Activated naive CD4-positive, alpha-beta T cell treated with anti-CD3 and anti-CD28 coated beads for 36 hours (primary cell): ENCODE data around the gene HIVEP1. TPM values are rescaled to one million over a fixed set of nuclear protein-coding genes. Genes with fewer than 3 reads are reported as not detected.

ENCODE experiments used
- CTCF ChIA-PET: fragments of 350-600 bp; sonication (Branson Sonifier 250); formaldehyde crosslinking; loops from one replicate; lab custom pipeline; 2021; ENCODE audit warnings: antibody characterized with exemption; lab: Charles Lee
- DNase-seq: peaks from one replicate; pipeline ENCODE4 v3.0.0-alpha.2; 2020
- H3K27ac Mint-ChIP-seq: one replicate; pipeline ENCODE4 v1.8.0; 2021; ENCODE audit warnings: mild to moderate bottlenecking, mixed read lengths
- H3K27me3 Mint-ChIP-seq: one replicate; pipeline ENCODE4 v1.8.0; 2021; ENCODE audit warnings: low read depth, mixed read lengths
- H3K36me3 Mint-ChIP-seq: one replicate; pipeline ENCODE4 v1.8.0; 2021; ENCODE audit warnings: low read depth, mixed read lengths
- H3K4me1 Mint-ChIP-seq: one replicate; pipeline ENCODE4 v1.8.0; 2021; ENCODE audit warnings: low read depth, mixed read lengths
- H3K4me3 Mint-ChIP-seq: one replicate; pipeline ENCODE4 v1.8.0; 2021; ENCODE audit warnings: mild to moderate bottlenecking, moderate library complexity, mixed read lengths
- H3K9me3 Mint-ChIP-seq: one replicate; pipeline ENCODE4 v1.8.0; 2021; ENCODE audit warnings: mixed read lengths
- intact Hi-C: fragments of 100-400 bp; cut with micrococcal nuclease; formaldehyde crosslinking; loops from one replicate; pipeline ENCODE4 v1.15.1; 2023
- total RNA-seq, 2 experiments: library from RNA; stranded (reverse); gene quantifications; one replicate each; pipeline ENCODE4 v1.2.3, GENCODE V29; 2021

Gene HIVEP1
- total RNA-seq: 10 to 100 TPM; 43.6 to 47.9 TPM

GRCh38 chr6:12012038-12012557 is at the start of gene HIVEP1:
TSS of gene HIVEP1 (plus strand) at chr6:12012312. CDS start at chr6:12015629, 3,317 bp downstream.
- H3K36me3 Mint-ChIP-seq: peaks cover 41% of the 10 kb centered on the region
- no peaks in the 10 kb centered on the region for H3K27me3 Mint-ChIP-seq
- H3K4me1 Mint-ChIP-seq: peaks cover 53% of the 10 kb centered on the region
- intact Hi-C loops: loop anchor here (1.0 kb wide), 1 partner anchor 222 kb away; no protein-coding TSS in a partner anchor
- peak; percentile 21 for DNase-seq
- CTCF ChIA-PET: interaction anchor here (1.8 kb wide), 1 partner anchor 309 kb away, joined by 4 read pairs; no protein-coding TSS in a partner anchor
- peaks cover 6% of the 10 kb centered on the region for H3K9me3 Mint-ChIP-seq
- peak within 1 kb of the TSS; percentile 96 for H3K4me3 Mint-ChIP-seq
- peak within 1 kb of the TSS; percentile 96 for H3K27ac Mint-ChIP-seq

GRCh38 chr6:11963756-11964500 is 48.2 kb upstream of the HIVEP1 start:
- H3K4me1 Mint-ChIP-seq: no peaks in the 10 kb centered on the region
- CTCF ChIA-PET: interaction anchor here (0.6 to 1.2 kb wide), 2 partner anchors 323 to 817 kb away, joined by 3 read pairs; no protein-coding TSS in a partner anchor
- DNase-seq: no peak
- no peak overlapping the region for H3K27ac Mint-ChIP-seq
- H3K4me3 Mint-ChIP-seq: no peak overlapping the region
- H3K9me3 Mint-ChIP-seq: no peaks in the 10 kb centered on the region
- no peaks in the 10 kb centered on the region for H3K27me3 Mint-ChIP-seq
- no peaks in the 10 kb centered on the region for H3K36me3 Mint-ChIP-seq
- intact Hi-C loops: no loop called here

GRCh38 chr6:11964729-11965335 is 47.3 kb upstream of the HIVEP1 start:
- DNase-seq: no peak
- Mint-ChIP-seq H3K36me3 (no peaks in the 10 kb centered on the region), H3K4me3 (no peak overlapping the region), H3K27ac (no peak overlapping the region), H3K27me3 (no peaks in the 10 kb centered on the region), H3K9me3 (no peaks in the 10 kb centered on the region), H3K4me1 (peaks cover 3% of the 10 kb centered on the region)
- intact Hi-C loops: no loop called here
- CTCF ChIA-PET: interaction anchor here (0.6 to 1.2 kb wide), 2 partner anchors 322 to 818 kb away, joined by 3 read pairs; no protein-coding TSS in a partner anchor

- CTCF ChIA-PET: interaction anchor here (1.2 kb wide), 1 partner anchor 7 kb away, joined by 4 read pairs; no protein-coding TSS in a partner anchor
- intact Hi-C loops: no loop called here
Observed at GRCh38 chr6:11965499-11965898, 46.6 kb upstream of the HIVEP1 start.

GRCh38 chr6:11968241-11968806 is 43.8 kb upstream of the HIVEP1 start:
- Mint-ChIP-seq H3K4me3 (no peak overlapping the region), H3K9me3 (no peaks in the 10 kb centered on the region), H3K27me3 (no peaks in the 10 kb centered on the region), H3K27ac (no peak overlapping the region), H3K4me1 (peaks cover 3% of the 10 kb centered on the region), H3K36me3 (no peaks in the 10 kb centered on the region)
- CTCF ChIA-PET: interaction anchor here (0.6 kb wide), 1 partner anchor 352 kb away, joined by 3 read pairs; no protein-coding TSS in a partner anchor
- intact Hi-C loops: no loop called here
- DNase-seq: no peak

More at GRCh38 chr6:11965499-11965898, 46.6 kb upstream of the HIVEP1 start:
- no peak overlapping the region for H3K27ac Mint-ChIP-seq
- DNase-seq: no peak
- no peaks in the 10 kb centered on the region for H3K27me3 Mint-ChIP-seq
- H3K4me1 Mint-ChIP-seq: peaks cover 3% of the 10 kb centered on the region
- H3K36me3 Mint-ChIP-seq: no peaks in the 10 kb centered on the region
- H3K9me3 Mint-ChIP-seq: no peaks in the 10 kb centered on the region
- no peak overlapping the region for H3K4me3 Mint-ChIP-seq

GRCh38 chr6:11969092-11969491 is 43.0 kb upstream of the HIVEP1 start:
- H3K4me3 Mint-ChIP-seq: no peak overlapping the region
- DNase-seq: no peak
- CTCF ChIA-PET: no interaction called here
- intact Hi-C loops: no loop called here
- H3K9me3 Mint-ChIP-seq: no peaks in the 10 kb centered on the region
- no peak overlapping the region for H3K27ac Mint-ChIP-seq
- peaks cover 6% of the 10 kb centered on the region for H3K4me1 Mint-ChIP-seq
- H3K27me3 Mint-ChIP-seq: no peaks in the 10 kb centered on the region
- no peaks in the 10 kb centered on the region for H3K36me3 Mint-ChIP-seq

- CTCF ChIA-PET: no interaction called here
- Mint-ChIP-seq H3K27ac (no peak overlapping the region), H3K27me3 (no peaks in the 10 kb centered on the region), H3K9me3 (no peaks in the 10 kb centered on the region), H3K4me3 (no peak overlapping the region), H3K4me1 (peaks cover 9% of the 10 kb centered on the region), H3K36me3 (no peaks in the 10 kb centered on the region)
- intact Hi-C loops: no loop called here
- DNase-seq: no peak
Observed at GRCh38 chr6:11970114-11970513, 42.0 kb upstream of the HIVEP1 start.

- no peaks in the 10 kb centered on the region for H3K9me3 Mint-ChIP-seq
- no peaks in the 10 kb centered on the region for H3K27me3 Mint-ChIP-seq
- no peak for DNase-seq
- CTCF ChIA-PET: interaction anchor here (1.2 kb wide), 1 partner anchor 10 kb away, joined by 3 read pairs; no protein-coding TSS in a partner anchor
- H3K4me3 Mint-ChIP-seq: no peak overlapping the region
- H3K36me3 Mint-ChIP-seq: no peaks in the 10 kb centered on the region
- intact Hi-C loops: no loop called here
- peaks cover 14% of the 10 kb centered on the region for H3K4me1 Mint-ChIP-seq
- no peak overlapping the region for H3K27ac Mint-ChIP-seq
Observed at GRCh38 chr6:11971154-11971553, 41.0 kb upstream of the HIVEP1 start.

GRCh38 chr6:11972270-11972669 is 39.8 kb upstream of the HIVEP1 start:
- Mint-ChIP-seq H3K36me3 (no peaks in the 10 kb centered on the region), H3K4me3 (no peak overlapping the region), H3K27ac (no peak overlapping the region), H3K9me3 (no peaks in the 10 kb centered on the region), H3K4me1 (peaks cover 21% of the 10 kb centered on the region), H3K27me3 (no peaks in the 10 kb centered on the region)
- no peak for DNase-seq
- CTCF ChIA-PET: interaction anchor here (1.2 kb wide), 1 partner anchor 11 kb away, joined by 3 read pairs; no protein-coding TSS in a partner anchor
- intact Hi-C loops: no loop called here

- CTCF ChIA-PET: no interaction called here
- no peak overlapping the region for H3K4me3 Mint-ChIP-seq
Observed at GRCh38 chr6:11972806-11973205, 39.3 kb upstream of the HIVEP1 start.

GRCh38 chr6:11973238-11973637 is 38.9 kb upstream of the HIVEP1 start:
- no peaks in the 10 kb centered on the region for H3K27me3 Mint-ChIP-seq
- no peaks in the 10 kb centered on the region for H3K36me3 Mint-ChIP-seq
- CTCF ChIA-PET: no interaction called here
- intact Hi-C loops: no loop called here
- H3K4me3 Mint-ChIP-seq: no peak overlapping the region
- H3K4me1 Mint-ChIP-seq: peaks cover 22% of the 10 kb centered on the region
- H3K27ac Mint-ChIP-seq: no peak overlapping the region
- no peaks in the 10 kb centered on the region for H3K9me3 Mint-ChIP-seq
- DNase-seq: no peak

More at GRCh38 chr6:11972806-11973205, 39.3 kb upstream of the HIVEP1 start:
- H3K4me1 Mint-ChIP-seq: peaks cover 21% of the 10 kb centered on the region
- intact Hi-C loops: no loop called here
- H3K36me3 Mint-ChIP-seq: no peaks in the 10 kb centered on the region
- DNase-seq: no peak
- no peaks in the 10 kb centered on the region for H3K9me3 Mint-ChIP-seq
- no peak overlapping the region for H3K27ac Mint-ChIP-seq
- H3K27me3 Mint-ChIP-seq: no peaks in the 10 kb centered on the region

- no peaks in the 10 kb centered on the region for H3K36me3 Mint-ChIP-seq
- no peak overlapping the region for H3K27ac Mint-ChIP-seq
- no peak for DNase-seq
- H3K9me3 Mint-ChIP-seq: no peaks in the 10 kb centered on the region
- no peak overlapping the region for H3K4me3 Mint-ChIP-seq
- CTCF ChIA-PET: no interaction called here
- intact Hi-C loops: no loop called here
- peaks cover 24% of the 10 kb centered on the region for H3K4me1 Mint-ChIP-seq
- no peaks in the 10 kb centered on the region for H3K27me3 Mint-ChIP-seq
Observed at GRCh38 chr6:11974089-11974488, 38.0 kb upstream of the HIVEP1 start.
